Measurements from ENCODE around the gene VNN1.

DNA sequence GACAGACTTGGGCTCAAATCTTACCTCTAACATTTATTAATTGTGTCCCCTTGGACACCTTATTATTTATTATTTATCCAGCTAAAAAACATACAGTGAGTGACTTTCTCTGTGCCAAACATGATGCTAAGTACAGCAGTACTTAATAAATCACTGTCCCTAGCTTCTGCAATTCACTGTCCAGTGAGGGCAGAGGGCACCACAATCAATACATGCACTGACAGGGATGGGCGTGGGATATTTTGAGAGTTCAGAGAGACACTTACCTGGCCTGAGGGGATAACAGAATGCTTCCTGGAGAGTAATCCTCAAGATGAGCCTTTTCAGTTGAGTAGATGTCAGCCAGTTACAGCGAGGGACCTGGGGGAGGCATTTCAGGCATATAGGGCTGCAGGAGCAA, 80.5 kb downstream of the VNN1 start:
- TF ChIP-seq, protein P1, sequence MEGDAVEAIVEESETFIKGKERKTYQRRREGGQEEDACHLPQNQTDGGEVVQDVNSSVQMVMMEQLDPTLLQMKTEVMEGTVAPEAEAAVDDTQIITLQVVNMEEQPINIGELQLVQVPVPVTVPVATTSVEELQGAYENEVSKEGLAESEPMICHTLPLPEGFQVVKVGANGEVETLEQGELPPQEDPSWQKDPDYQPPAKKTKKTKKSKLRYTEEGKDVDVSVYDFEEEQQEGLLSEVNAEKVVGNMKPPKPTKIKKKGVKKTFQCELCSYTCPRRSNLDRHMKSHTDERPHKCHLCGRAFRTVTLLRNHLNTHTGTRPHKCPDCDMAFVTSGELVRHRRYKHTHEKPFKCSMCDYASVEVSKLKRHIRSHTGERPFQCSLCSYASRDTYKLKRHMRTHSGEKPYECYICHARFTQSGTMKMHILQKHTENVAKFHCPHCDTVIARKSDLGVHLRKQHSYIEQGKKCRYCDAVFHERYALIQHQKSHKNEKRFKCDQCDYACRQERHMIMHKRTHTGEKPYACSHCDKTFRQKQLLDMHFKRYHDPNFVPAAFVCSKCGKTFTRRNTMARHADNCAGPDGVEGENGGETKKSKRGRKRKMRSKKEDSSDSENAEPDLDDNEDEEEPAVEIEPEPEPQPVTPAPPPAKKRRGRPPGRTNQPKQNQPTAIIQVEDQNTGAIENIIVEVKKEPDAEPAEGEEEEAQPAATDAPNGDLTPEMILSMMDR (conservative IDR thresholded peaks at IDR 0.05): no peak
- TF ChIP-seq ZFX (IDR thresholded peaks at IDR 0.05): no peak

All from C4-2B (cell line).